Testis (tissue), 5 donors: ENCODE data around the gene GAS2L2. TPM values are rescaled to one million over a fixed set of nuclear protein-coding genes. Genes with fewer than 3 reads are reported as not detected.
A peak's percentile ranks its signal among the peaks of the same experiment; 100 is the strongest.

Source experiments
- DNase-seq: peaks from one replicate; pipeline ENCODE4 v3.0.0-alpha.2; 2019
- H3K27ac ChIP-seq, 2 donors: fragments of 200-600 bp; sonication (generic); one replicate each; pipeline ENCODE4 v1.5.1; 2019
- H3K27me3 ChIP-seq: fragments of 200-600 bp; sonication (generic); one replicate; pipeline ENCODE4 v1.5.1; 2019
- H3K36me3 ChIP-seq: fragments of 200-600 bp; sonication (generic); one replicate; pipeline ENCODE4 v1.5.1; 2017; ENCODE audit warnings: low read depth; ENCODE audit errors: missing control alignments
- H3K4me1 ChIP-seq: fragments of 200-600 bp; sonication (generic); one replicate; pipeline ENCODE4 v1.5.1; 2019
- H3K4me3 ChIP-seq, 2 donors: fragments of 200-600 bp; sonication (generic); one replicate each; pipeline ENCODE4 v1.5.1; 2017 to 2019
- H3K9me3 ChIP-seq: fragments of 200-600 bp; sonication (generic); one replicate; pipeline ENCODE4 v1.5.1; 2017
- CTCF ChIP-seq, 3 experiments: fragments of 450-650 bp in 2 of 3; fragments of 200-600 bp in 1 of 3; sonication (generic) in 1 of 3; IDR thresholded peaks; one replicate each; pipeline ENCODE4 v1.5.1; 2016 to 2019; ENCODE audit warnings: antibody characterized with exemption in 3 of 3, mild to moderate bottlenecking in 2 of 3, moderate library complexity in 1 of 3
- POLR2A ChIP-seq: fragments of 450-650 bp; IDR thresholded peaks from one replicate; pipeline ENCODE4 v1.6.1; 2017; ENCODE audit warnings: antibody characterized with exemption, mild to moderate bottlenecking, moderate library complexity
- WGBS, 2 donors: methylation state at CpG; one replicate each; pipeline ENCODE4 v1.1.5; 2018; 5-methylcytosine and 5-hydroxymethylcytosine counted together
- intact Hi-C: fragments of 100-400 bp; cut with DNase I; formaldehyde crosslinking; loops from one replicate; pipeline ENCODE4 v1.15.1; 2023; ENCODE audit warnings: low total_unique reads
- long read RNA-seq, 2 donors: transcript quantifications; one replicate each; lab custom pipeline, GENCODE V29; 2026
- polyA plus RNA-seq: library from polyadenylated mRNA; stranded (reverse); fragments of 350-450 nt; fragmentation: Illumina TruSeq; extraction: RNeasy Lipid Tissue Mini Kit (QIAGEN cat#74804); gene quantifications from one replicate; pipeline ENCODE4 v1.2.3, GENCODE V29; 2014; ENCODE audit warnings: low read depth, low replicate concordance; ENCODE audit not compliant: insufficient read depth
- total RNA-seq, 2 donors: library from RNA; depleted of rRNA; stranded (reverse); fragments of >200 nt; gene quantifications; one replicate each; pipeline ENCODE4 v1.2.3, GENCODE V29; 2016

The GAS2L2 gene
- under 1 TPM; 0.31 to 0.71 TPM for total RNA-seq
- 0.62 TPM for polyA plus RNA-seq
- long read RNA-seq, donor 1, result 0 reads
- long read RNA-seq, donor 2, result 0 reads

GRCh38 chr17:35752945-35753764 lies at the start of gene GAS2L2:
GAS2L2 (minus strand) TSS chr17:35753239; CDS start chr17:35752850, 389 bp downstream.
- no peak for DNase-seq
- Histone ChIP-seq H3K27ac (no peak within 1 kb of the TSS), H3K27me3 (no peaks in the 10 kb centered on the region), H3K9me3 (no peaks in the 10 kb centered on the region), H3K4me1 (peaks cover 11% of the 10 kb centered on the region), H3K36me3 (no peaks in the 10 kb centered on the region), H3K4me3 (no peak within 1 kb of the TSS)
- WGBS, 2 donors, result 46 to 61% methylated on average over 7 to 9 of the region's 9 CpGs
- intact Hi-C loops, result loop anchor here (5.0 kb wide), 1 partner anchor 136 kb away; no protein-coding TSS in a partner anchor
- no peak for TF ChIP-seq POLR2A
- no peak for TF ChIP-seq CTCF (IDR thresholded peaks at IDR 0.05)

GRCh38 chr17:35801583-35802224 lies 48.7 kb upstream of the GAS2L2 start:
- WGBS, 2 donors, result 66 to 72% methylated on average over 9 of the region's 9 CpGs
- H3K27me3 ChIP-seq, result no peaks in the 10 kb centered on the region
- H3K9me3 ChIP-seq, result no peaks in the 10 kb centered on the region
- peaks cover 45% of the 10 kb centered on the region for H3K4me1 ChIP-seq
- DNase-seq, result peak; percentile 53
- no peaks in the 10 kb centered on the region for H3K36me3 ChIP-seq
- no peak overlapping the region for H3K27ac ChIP-seq
- H3K4me3 ChIP-seq, result no peak overlapping the region
- TF ChIP-seq CTCF (IDR thresholded peaks at IDR 0.05) (no peak), POLR2A (no peak)
- intact Hi-C loops, result loop anchor here (5.0 kb wide), 1 partner anchor 34 kb away; no protein-coding TSS in a partner anchor

GRCh38 chr17:35799942-35800341 lies 46.9 kb upstream of the GAS2L2 start:
- TF ChIP-seq POLR2A (no peak), CTCF (IDR thresholded peaks at IDR 0.05) (no peak)
- Histone ChIP-seq H3K4me1 (peaks cover 53% of the 10 kb centered on the region), H3K27ac (no peak overlapping the region), H3K4me3 (no peak overlapping the region), H3K9me3 (no peaks in the 10 kb centered on the region), H3K36me3 (no peaks in the 10 kb centered on the region), H3K27me3 (no peaks in the 10 kb centered on the region)
- peak; percentile 89 for DNase-seq
- intact Hi-C loops, result loop anchor here (5.0 kb wide), 1 partner anchor 33 kb away; no protein-coding TSS in a partner anchor

GRCh38 chr17:35797918-35798317 lies 44.9 kb upstream of the GAS2L2 start:
- Histone ChIP-seq H3K36me3 (no peaks in the 10 kb centered on the region), H3K27ac (no peak overlapping the region), H3K4me1 (peaks cover 53% of the 10 kb centered on the region), H3K9me3 (no peaks in the 10 kb centered on the region), H3K4me3 (no peak overlapping the region), H3K27me3 (no peaks in the 10 kb centered on the region)
- no peak for TF ChIP-seq POLR2A
- no peak for TF ChIP-seq CTCF (IDR thresholded peaks at IDR 0.05)
- 62 to 66% methylated on average over 5 of the region's 5 CpGs for WGBS, 2 donors
- intact Hi-C loops, result no loop called here
- DNase-seq, result no peak
